Activated gamma-delta T cell treated with anti-CD3 and anti-CD28 coated beads, Interleukin-2, amount 50 U/mL, for 16 hours (primary cell): ENCODE measurements around the gene KLHL30.

Experiments
- DNase-seq: peaks from one replicate; pipeline ENCODE4 v3.0.0-alpha.2; 2020; ENCODE audit warnings: low read depth

Gene KLHL30

GRCh38 chr2:238148981-238149380 lies 10.5 kb downstream of the KLHL30 start:
- no peak for DNase-seq

GRCh38 chr2:238149841-238150572 lies 11.5 kb downstream of the KLHL30 start:
- no peak for DNase-seq

- DNase-seq, result no peak
Measured at GRCh38 chr2:238150686-238151085, 12.2 kb downstream of the KLHL30 start.

GRCh38 chr2:238151205-238151604 lies 12.7 kb downstream of the KLHL30 start:
- DNase-seq, result no peak

- no peak for DNase-seq
Measured at GRCh38 chr2:238151628-238152235, 13.3 kb downstream of the KLHL30 start.

GRCh38 chr2:238152771-238153688 lies 14.6 kb downstream of the KLHL30 start:
- no peak for DNase-seq

- no peak for DNase-seq
Measured at GRCh38 chr2:238154570-238154969, 16.1 kb downstream of the KLHL30 start.

GRCh38 chr2:238155051-238155760 lies 16.7 kb downstream of the KLHL30 start:
- no peak for DNase-seq

- DNase-seq, result no peak
Measured at GRCh38 chr2:238155761-238156694, 17.6 kb downstream of the KLHL30 start.

GRCh38 chr2:238157506-238158017 lies 19.1 kb downstream of the KLHL30 start:
- no peak for DNase-seq

- DNase-seq, result no peak
Measured at GRCh38 chr2:238158018-238158508, 19.6 kb downstream of the KLHL30 start.

GRCh38 chr2:238158509-238159070 lies 20.1 kb downstream of the KLHL30 start, which contains the start of gene ERFE:
TSS of gene ERFE (plus strand) at chr2:238158970. CDS start at chr2:238159008, 38 bp downstream.
- no peak for DNase-seq

- DNase-seq, result no peak
Measured at GRCh38 chr2:238159071-238159539, 20.6 kb downstream of the KLHL30 start.

- no peak for DNase-seq
Measured at GRCh38 chr2:238159661-238160205, 21.3 kb downstream of the KLHL30 start.

GRCh38 chr2:238160206-238161129 lies 22.0 kb downstream of the KLHL30 start:
- DNase-seq, result no peak

GRCh38 chr2:238161291-238162051 lies 23.0 kb downstream of the KLHL30 start:
- DNase-seq, result no peak

GRCh38 chr2:238162251-238162845 lies 23.9 kb downstream of the KLHL30 start:
- no peak for DNase-seq
